T-helper 2 cell (primary cell): ENCODE measurements around the gene DISP1.
A peak's percentile ranks its signal among the peaks of the same experiment; 100 is the strongest.
"Not testable (repeated sequence)": the region's sequence is repeated elsewhere in the genome, so short reads cannot be mapped to it uniquely, and the experiment has no call there.

Source experiments
- DNase-seq, 5 experiments: peaks; one replicate each; pipeline versions ENCODE4 v3.0.0 to v3.0.0-alpha.2; 2012 to 2022

DISP1 gene

DNA sequence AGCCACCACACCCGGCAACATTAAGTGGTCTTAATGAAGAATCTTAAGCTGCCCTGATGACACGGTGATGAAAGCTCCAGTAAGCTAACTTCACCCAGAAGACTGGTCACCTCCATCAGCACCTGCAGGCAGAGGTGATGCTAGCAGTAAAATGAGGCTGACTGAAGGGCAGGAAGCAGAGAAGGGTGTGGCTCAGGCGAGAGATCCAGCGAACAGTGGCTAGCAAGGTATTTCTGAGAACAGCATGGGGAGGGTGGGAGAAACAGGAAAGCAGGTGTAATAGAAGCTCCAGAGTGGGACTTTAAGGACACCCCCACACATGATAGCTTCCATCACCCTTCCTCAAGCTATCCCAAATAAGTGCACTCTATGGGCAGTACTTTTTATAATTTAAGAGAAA lies 15.9 kb upstream of the DISP1 start:
- no peak for DNase-seq

DNA sequence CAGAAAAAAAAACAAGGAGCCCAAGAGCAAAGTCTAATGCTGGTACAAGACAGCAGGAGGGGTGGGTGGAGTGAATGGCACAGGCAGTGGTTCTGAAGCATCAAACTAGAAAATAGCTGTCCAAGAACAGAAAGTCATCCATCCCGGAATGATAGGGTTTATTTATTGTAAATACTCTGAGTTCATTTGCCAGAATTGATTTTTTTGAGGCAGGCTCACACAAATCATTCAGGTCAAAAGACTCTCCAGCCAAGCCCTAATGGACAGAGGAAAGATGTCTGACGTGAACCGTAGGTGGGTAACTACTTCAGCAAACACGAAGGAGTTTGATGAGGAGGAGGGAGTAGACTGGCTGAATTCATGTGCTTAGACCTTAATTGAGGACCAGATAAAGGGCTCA lies 13.8 kb upstream of the DISP1 start:
- DNase-seq: no peak

DNA sequence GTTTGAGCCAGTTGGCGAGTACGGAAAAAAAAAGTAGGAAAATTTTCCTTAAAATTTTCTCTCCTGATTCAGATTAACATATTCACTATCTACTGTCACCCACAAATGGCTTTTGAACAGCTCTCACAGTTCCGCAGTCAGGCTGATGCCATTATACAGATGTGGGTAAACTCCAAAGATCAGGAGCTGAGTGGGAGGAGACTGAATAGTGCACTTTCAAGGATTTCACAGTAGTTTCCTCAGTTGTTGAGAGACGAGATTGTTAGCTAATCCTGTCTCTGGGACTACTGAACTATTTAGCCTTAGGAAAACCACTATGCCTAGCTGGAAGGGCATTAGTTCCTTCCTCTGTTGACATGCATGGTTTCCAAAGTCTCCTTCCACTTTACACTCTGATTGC lies 3.2 kb upstream of the DISP1 start:
- DNase-seq: no peak

DNA sequence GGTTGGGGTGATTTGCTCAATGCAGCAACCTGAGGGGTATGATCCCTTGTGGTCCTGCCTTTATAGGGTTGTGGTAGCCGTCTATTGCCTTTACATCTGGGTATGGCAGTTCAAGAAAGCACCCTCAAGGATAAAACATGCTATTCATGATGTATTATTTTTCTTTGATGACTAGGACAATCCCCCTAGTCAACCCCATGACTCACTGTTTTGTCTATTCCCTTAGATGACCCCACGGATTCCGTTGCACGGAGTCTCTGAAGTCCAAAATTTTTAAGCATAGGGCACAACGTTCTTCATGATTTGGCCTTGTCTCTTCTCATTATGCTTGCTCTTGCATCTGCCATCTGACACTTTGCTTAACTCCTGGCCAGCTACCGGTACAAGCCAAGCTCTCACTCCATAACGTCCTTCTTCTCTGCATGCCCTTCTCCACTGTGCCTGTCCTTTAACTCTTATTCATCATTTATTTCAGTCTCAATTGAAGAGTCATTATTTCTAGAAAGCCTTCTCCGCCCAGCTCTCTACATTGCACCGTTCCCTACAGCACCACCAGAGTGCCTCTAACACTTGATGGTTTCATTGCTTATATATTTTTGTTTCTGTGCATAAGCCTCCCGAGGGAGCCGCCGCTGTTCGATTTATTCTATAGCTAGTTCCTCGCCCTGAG lies 838 bp upstream of the DISP1 start:
- no peak for DNase-seq

DNA sequence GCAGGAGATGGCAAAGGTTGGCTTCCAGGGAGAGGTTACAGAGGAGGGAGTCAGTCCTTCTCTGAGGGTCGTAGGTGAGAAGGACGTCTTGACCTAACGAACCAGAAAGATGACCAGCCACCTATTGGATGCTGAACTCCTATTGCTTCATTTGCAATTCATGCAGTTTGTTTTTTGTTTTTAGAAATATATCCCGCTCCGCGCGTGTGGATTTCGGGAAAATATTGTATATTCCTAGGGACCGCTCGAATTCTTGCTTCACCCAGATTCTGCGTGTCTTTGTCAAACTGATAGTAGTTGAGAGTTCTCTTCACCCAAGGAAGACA lies 564 bp downstream of the DISP1 start:
- no peak for DNase-seq

DNA sequence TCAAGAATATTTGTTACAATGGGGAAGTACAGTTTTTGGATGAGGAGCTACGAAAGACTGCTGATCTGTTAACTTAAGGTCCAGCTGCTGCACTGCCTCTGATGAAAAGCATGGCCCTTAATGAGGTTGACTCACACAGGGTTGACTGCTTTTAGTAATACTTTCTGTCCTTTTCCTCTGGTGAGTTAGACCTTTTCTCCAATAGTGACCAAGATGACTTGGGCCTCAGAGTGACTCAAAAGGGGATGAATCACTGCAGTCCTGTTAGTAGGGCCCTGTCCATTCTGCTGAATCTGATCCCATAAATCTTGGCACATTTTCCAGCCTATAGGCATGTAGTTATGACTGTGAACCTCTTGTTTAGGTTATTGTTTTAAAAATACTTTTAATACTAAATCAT lies 2.7 kb downstream of the DISP1 start:
- no peak for DNase-seq

DNA sequence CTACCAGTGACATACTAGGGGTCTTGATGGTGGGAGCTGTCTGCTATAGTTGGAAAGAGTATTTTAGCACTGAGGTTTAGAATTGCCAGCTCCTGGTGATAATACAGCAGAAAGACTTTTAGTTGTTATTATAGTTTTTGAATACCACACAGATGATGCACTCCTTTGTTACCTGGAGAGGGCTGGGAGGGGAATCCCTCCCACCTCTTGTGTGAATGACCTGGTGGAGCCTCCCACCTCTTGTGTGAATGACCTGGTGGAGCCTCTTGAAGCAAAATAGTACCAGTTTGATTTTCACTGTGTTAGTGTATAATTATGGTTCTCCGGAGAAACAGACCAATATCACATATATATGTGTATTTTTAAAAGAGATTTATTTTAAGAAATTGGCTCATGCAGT lies 3.3 kb downstream of the DISP1 start:
- no peak for DNase-seq

DNA sequence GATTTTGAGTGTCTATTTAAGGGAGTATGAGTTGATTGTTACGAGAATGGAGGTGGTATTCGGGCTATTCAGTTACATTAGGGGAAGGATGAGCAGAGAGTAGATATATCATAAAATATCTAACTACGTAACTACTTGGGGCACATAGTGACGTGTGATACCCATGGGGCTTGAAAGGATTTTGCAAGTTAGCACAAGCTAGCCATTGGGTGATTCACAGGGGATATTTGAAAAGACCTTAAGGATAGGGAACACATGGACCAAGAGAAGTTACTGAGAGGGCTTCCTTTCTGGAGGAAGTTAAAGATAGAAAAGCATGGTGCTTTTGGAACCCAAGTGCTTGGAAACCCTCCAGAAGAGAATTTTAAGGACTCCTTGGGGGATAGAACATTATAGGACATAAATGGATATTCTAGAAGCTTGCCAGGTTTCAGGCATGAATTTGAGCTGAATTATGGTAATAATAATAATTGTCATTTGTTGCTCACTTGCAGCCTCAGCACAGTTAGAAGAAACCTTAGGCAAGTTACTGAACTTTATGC lies 5.4 kb downstream of the DISP1 start:
- DNase-seq: no peak

DNA sequence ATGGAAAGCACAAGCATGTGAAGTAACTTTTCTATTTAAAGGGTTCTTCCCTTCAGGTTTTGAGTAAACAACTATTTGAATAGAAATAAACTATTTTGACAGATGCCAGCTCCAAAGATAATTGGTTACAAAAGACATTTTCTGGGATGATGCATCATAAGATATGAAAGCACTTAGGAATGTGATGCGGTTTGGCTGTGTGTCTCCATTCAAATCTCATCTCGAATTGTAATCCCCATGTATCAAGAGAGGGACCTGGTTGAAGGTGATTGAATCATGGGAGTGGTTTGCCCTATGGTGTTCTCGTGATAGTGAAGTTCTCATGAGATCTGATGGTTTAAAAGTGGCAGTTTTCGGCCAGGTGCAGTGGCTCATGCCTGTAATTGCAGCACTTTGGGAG lies 6.4 kb downstream of the DISP1 start:
- no peak for DNase-seq

DNA sequence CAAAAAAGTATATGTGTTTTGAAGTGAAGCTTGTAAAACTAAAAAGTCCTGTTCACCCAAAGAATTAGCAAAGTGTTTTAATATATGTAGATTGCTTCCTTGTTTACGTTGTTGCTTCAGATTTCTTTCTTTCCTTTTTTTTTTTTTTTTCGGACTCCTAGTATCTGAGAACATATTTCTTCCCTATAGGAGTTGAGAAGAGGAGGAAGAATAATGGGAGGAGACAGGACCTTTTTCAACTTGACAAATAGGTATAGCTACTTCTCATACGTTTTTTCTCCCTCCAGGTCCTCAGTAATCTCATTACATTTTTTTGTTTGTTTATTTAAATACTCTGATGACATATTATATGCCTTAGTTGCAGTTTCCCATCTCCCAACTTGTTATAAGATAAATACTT lies 8.9 kb downstream of the DISP1 start:
- no peak for DNase-seq

DNA sequence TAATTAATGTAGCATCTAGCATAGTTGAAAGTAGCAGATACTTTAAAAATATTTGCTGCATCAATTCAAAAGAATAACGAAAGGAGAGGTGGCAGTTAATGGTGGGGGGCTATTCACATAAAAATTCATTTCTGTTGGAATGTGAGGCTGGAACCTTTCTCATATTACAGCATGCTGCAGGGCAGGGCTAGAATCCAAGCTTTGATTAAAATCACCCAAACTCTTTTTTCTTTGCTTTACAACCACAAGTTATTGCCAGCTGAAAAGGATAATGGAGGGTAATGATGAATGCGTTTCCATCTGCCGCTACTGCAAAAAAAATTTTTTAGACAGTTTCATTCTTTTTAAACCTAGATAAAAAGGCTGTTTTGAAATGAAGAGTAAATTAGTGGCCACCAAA lies 9.8 kb downstream of the DISP1 start:
- no peak for DNase-seq

DNA sequence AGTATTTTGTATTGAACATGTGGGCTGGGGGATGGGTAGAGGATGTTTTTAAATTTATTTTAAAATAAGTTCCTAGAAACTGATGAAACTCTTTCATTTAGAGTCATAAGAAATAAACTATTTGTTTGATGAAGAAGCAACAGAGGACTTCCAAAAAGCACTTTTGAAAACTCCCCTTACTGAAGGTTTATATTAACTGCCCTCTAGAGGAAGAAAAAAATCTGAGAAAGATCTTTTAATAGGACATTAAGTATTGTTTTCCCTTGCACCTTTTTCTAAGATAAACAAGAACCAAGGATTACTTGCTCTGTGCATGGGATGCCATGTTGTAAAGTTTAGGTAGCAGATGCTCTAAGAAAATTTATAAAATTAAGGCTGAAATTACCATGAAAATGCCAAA lies 14.1 kb downstream of the DISP1 start:
- DNase-seq: no peak

DNA sequence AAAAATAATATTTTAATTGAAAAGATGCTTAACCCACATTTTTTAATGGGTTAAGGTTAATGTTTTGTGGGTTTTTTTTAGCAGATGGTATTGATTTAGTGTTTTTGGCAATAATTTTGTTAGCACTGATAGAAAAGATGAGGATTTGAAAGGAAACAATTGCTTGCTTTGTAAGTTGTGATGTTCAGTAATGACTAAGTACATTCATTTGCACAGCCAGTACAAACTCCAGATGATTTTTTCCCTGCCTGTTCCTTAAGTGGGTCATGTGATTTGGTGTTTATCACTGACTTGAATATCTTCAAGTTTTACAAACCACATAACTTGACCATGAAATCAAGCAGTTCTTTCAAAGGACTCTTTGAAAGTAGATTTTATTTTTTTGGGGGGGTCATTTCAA lies 15.0 kb downstream of the DISP1 start:
- no peak for DNase-seq

DNA sequence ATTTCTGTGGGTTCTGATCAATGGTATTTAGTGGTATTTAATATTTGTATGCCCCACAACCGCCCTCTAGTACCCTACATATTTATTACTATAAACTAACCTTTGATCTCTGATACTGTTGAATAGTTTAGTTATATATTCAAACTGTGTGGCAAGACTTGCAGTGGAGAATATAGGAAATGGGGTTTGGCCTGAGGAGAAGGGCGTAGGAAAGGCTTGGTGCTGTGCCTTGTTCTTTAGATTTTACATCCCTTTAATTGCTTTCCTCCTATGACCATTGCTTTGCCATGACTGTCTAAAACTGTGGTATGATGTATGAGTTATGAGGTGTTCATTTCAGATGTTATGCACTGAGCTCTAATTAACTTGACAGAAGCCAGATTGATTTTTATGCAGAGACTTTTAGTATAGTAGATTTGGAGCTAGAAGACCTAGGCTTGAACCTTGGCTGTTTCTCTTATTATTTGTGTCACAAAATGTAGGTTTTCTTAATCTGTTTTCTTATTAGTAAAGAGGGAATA lies 18.6 kb downstream of the DISP1 start:
- no peak for DNase-seq

DNA sequence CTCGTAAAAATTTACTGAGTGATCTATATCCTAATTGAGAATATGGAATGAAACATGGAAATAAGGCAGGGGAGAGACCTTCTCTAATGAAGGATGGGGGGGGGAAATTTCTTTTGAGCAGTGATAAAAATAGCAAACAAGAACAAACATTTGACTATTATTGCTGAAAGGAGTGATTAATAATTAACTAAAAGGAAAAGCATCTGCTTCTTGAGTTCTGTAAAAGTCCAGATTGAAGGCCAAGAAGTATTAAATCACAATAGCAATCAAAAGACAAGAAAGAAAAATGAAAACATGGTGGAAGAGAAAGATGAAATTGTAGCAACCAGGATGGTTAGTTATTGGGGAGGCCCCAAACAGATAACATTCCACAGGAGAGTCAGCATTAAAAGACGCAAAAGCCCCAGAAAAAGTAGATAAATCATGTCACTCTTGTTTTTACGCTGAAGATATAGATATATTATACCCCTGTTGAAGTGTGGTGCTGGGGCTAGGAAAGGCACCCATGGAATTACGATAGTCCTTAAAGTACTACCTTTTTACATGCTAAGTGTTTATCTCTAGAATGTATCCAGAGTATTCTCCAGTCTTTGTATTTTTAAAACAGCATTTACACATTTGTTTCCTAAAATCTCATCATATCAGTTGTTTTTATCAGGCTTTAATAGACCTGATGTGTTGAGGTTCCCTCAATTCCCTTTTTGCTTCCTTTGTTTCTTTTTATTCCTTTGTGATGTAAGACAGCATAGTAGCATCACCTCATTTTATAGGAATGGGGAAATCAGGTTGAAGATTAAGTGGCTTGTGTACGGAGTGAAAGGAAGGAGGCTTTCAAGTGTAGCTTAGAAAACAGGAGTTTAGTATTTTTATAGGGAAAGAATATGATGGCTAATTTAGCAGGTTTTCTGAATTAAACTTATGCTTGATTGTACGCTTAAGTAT lies 28.9 kb downstream of the DISP1 start:
- DNase-seq: no peak

DNA sequence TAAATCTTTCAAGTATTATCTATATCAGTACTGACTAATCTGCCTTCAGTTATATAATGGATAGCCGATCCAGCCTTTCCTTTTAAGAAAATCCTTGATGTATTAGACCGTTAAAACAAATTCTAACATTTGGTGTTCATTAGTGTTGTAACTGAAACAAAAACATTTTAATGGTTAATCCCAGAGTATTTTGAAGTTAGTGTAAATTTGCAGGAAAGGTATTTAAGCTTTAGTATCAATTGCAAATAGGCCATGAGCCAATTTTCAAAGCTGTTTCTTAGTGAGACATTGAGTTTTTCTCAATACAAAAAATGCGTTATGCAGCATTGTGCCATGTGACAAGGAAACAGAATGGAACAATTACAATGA lies 29.6 kb downstream of the DISP1 start:
- no peak for DNase-seq

DNA sequence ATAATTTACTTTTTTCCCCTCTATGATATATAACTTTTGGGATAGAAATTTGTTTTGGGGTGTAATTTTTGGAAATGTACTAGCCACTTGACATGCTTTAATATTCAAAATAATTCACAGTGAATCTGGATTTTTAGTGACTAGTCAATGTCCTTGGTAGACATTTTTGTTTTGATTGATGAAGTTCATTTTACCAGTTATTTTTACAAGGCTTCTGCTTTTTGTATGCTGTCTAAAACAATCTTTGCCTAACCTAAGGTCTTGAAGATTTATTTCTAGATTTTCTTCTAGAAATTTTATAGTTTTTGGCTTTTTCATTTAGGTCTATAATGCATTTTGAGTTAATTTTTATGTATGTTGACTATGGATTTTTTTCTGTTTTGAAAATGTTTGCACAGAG lies 30.9 kb downstream of the DISP1 start:
- DNase-seq: no peak

DNA sequence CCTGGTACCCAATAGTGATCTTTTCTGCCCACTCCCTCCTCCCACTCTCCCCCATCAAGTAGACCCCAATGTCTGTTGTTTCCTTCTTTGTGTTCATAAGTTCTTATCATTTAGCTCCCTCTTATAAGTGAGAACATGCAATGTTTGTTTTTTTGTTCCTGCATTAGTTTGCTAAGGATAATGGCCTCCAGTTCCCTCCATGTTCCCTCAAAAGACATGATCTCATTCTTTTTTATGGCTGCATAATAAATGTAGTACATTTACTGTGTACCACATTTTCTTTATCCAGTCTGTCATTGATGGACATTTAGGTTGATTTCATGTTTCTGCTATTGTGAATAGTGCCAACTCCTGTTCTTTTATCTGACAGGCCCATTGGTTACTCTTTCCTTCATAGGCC lies 35.7 kb downstream of the DISP1 start:
- not testable (repeated sequence) for DNase-seq

DNA sequence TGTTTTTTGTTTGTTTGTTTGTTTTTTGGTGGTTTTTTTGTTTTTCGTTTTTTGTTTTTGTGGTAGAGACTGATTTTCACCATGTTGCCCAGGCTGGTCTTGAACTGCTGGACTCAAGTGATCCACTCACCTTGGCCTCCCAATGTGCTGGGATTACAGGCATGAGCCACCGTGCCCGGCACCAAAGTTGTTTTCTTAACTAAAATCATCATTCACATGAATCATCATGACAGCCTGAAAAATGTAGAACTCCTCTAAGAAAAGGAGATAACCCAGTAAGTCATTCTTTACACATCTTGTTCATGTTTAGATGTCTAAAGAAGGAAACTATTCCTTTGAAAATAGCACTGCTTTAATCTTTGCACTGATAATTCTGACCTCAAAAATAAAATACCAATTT lies 37.5 kb downstream of the DISP1 start:
- DNase-seq: no peak

DNA sequence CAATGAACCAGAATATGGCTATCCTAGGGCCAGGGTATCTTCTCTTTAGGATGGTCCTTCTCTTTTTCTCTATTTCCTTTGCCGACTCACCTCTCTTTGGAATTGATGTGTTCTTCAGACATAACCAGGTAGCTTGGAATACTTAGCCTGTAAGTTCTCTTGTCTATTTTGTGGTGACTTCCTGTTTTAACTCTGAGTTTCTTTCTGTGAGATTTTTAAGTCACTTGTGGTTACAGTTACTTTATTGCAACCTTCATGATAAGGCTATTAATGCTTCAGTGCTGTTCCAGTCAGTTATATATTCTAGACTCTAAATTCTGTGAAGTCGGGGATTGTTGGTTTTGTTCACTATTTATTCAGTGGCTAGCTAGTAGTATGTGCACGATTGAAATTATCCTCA lies 46.2 kb downstream of the DISP1 start:
- peak in 1 of 5 experiments; percentile 10 for DNase-seq
